IPS DF 6.9 (cell line): Measurements from ENCODE around the gene SREK1IP1.

Experiments used
- DNase-seq: peaks from one replicate; pipeline ENCODE4 v3.0.0-alpha.2; 2013; ENCODE audit warnings: low read depth, low spot score
- H3K27ac ChIP-seq: one replicate; pipeline ENCODE4 v1.5.1; 2013; ENCODE audit warnings: low read length, control low read depth
- H3K27me3 ChIP-seq: 2 replicates; pipeline ENCODE4 v1.6.1; 2013; ENCODE audit warnings: mild to moderate bottlenecking, low read length; ENCODE audit not compliant: control insufficient read depth, insufficient read depth
- H3K36me3 ChIP-seq: 2 replicates; pipeline ENCODE4 v1.6.1; 2013; ENCODE audit warnings: low read length; ENCODE audit not compliant: control insufficient read depth, insufficient read depth
- H3K4me1 ChIP-seq: 2 replicates; pipeline ENCODE4 v1.6.1; 2013; ENCODE audit warnings: low read length; ENCODE audit not compliant: control insufficient read depth, insufficient read depth
- H3K4me3 ChIP-seq: 2 replicates; pipeline ENCODE4 v1.5.1; 2013; ENCODE audit warnings: mild to moderate bottlenecking, low read length
- H3K9me3 ChIP-seq: 2 replicates; pipeline ENCODE4 v1.6.1; 2013; ENCODE audit warnings: low read length, inconsistent platforms; ENCODE audit not compliant: control insufficient read depth, insufficient read depth
- WGBS: extraction: QIAGEN DNeasy Blood & Tissue Kit; methylation state at CpG from one replicate; pipeline ENCODE4 v1.1.7; 2013; ENCODE audit warnings: mixed read lengths, missing lambda C conversion rate; ENCODE audit not compliant: insufficient read length, insufficient coverage; 5-methylcytosine and 5-hydroxymethylcytosine counted together

SREK1IP1 gene

GRCh38 chr5:64690104-64690416, 78.4 kb downstream of the SREK1IP1 start:
- Histone ChIP-seq H3K27me3 (no peaks in the 10 kb centered on the region; the same call in 1 of the 2 replicates), H3K4me1 (no peaks in the 10 kb centered on the region; the same call in 1 of the 2 replicates), H3K9me3 (no peaks in the 10 kb centered on the region), H3K27ac (no peak overlapping the region), H3K36me3 (no peaks in the 10 kb centered on the region), H3K4me3 (peak overlapping the region; percentile 54; the same call in 1 of the 2 replicates)
- no peak for DNase-seq
- WGBS = no CpG with 5 or more reads among the region's 9 CpGs

GRCh38 chr5:64688965-64689364, 79.5 kb downstream of the SREK1IP1 start:
- Histone ChIP-seq H3K27ac (no peak overlapping the region), H3K4me3 (no peak overlapping the region), H3K9me3 (no peaks in the 10 kb centered on the region), H3K36me3 (no peaks in the 10 kb centered on the region), H3K4me1 (no peaks in the 10 kb centered on the region; the same call in 1 of the 2 replicates), H3K27me3 (no peaks in the 10 kb centered on the region; the same call in 1 of the 2 replicates)
- WGBS = no CpG with 5 or more reads among the region's 3 CpGs
- no peak for DNase-seq

GRCh38 chr5:64688391-64688790, 80.1 kb downstream of the SREK1IP1 start:
- Histone ChIP-seq H3K27me3 (no peaks in the 10 kb centered on the region; the same call in 1 of the 2 replicates), H3K4me3 (no peak overlapping the region), H3K4me1 (no peaks in the 10 kb centered on the region; the same call in 1 of the 2 replicates), H3K36me3 (no peaks in the 10 kb centered on the region), H3K27ac (no peak overlapping the region), H3K9me3 (no peaks in the 10 kb centered on the region)
- WGBS = no CpG with 5 or more reads among the region's 3 CpGs
- no peak for DNase-seq

- WGBS = no CpG with 5 or more reads among the region's 5 CpGs
- H3K27me3 ChIP-seq = no peaks in the 10 kb centered on the region; the same call in 1 of the 2 replicates
- H3K4me1 ChIP-seq = no peaks in the 10 kb centered on the region; the same call in 1 of the 2 replicates
- no peaks in the 10 kb centered on the region for H3K36me3 ChIP-seq
- H3K9me3 ChIP-seq = no peaks in the 10 kb centered on the region
- no peak for DNase-seq
- no peak overlapping the region for H3K4me3 ChIP-seq
- no peak overlapping the region for H3K27ac ChIP-seq
Measured at GRCh38 chr5:64685866-64686265, 82.6 kb downstream of the SREK1IP1 start.

- H3K27ac ChIP-seq = no peak overlapping the region
- H3K4me1 ChIP-seq = no peaks in the 10 kb centered on the region
- WGBS = no CpG with 5 or more reads among the region's 7 CpGs
- no peaks in the 10 kb centered on the region for H3K27me3 ChIP-seq
- H3K4me3 ChIP-seq = no peak overlapping the region
- no peaks in the 10 kb centered on the region for H3K9me3 ChIP-seq
- no peaks in the 10 kb centered on the region for H3K36me3 ChIP-seq
- DNase-seq = no peak
Measured at GRCh38 chr5:64682608-64683007, 85.9 kb downstream of the SREK1IP1 start.

GRCh38 chr5:64680289-64680688, 88.2 kb downstream of the SREK1IP1 start:
- Histone ChIP-seq H3K4me1 (no peaks in the 10 kb centered on the region), H3K4me3 (no peak overlapping the region), H3K36me3 (no peaks in the 10 kb centered on the region), H3K27ac (no peak overlapping the region), H3K27me3 (no peaks in the 10 kb centered on the region), H3K9me3 (no peaks in the 10 kb centered on the region)
- WGBS = no CpG with 5 or more reads among the region's 4 CpGs
- DNase-seq = no peak

- Histone ChIP-seq H3K27me3 (no peaks in the 10 kb centered on the region), H3K4me3 (no peak overlapping the region), H3K4me1 (no peaks in the 10 kb centered on the region), H3K27ac (no peak overlapping the region), H3K36me3 (no peaks in the 10 kb centered on the region), H3K9me3 (no peaks in the 10 kb centered on the region)
- no peak for DNase-seq
- no CpG with 5 or more reads among the region's 5 CpGs for WGBS
Measured at GRCh38 chr5:64678374-64678773, 90.1 kb downstream of the SREK1IP1 start.

GRCh38 chr5:64671678-64672077, 96.8 kb downstream of the SREK1IP1 start:
- WGBS = no CpG with 5 or more reads among the region's 3 CpGs
- no peak for DNase-seq
- H3K27ac ChIP-seq = no peak overlapping the region
- no peaks in the 10 kb centered on the region for H3K9me3 ChIP-seq
- no peaks in the 10 kb centered on the region for H3K27me3 ChIP-seq
- no peaks in the 10 kb centered on the region for H3K4me1 ChIP-seq
- H3K36me3 ChIP-seq = no peaks in the 10 kb centered on the region
- H3K4me3 ChIP-seq = no peak overlapping the region

GRCh38 chr5:64670277-64670676, 98.2 kb downstream of the SREK1IP1 start:
- Histone ChIP-seq H3K4me3 (no peak overlapping the region), H3K27me3 (no peaks in the 10 kb centered on the region), H3K4me1 (no peaks in the 10 kb centered on the region), H3K36me3 (no peaks in the 10 kb centered on the region), H3K9me3 (no peaks in the 10 kb centered on the region), H3K27ac (no peak overlapping the region)
- WGBS = no CpG with 5 or more reads among the region's 1 CpG
- DNase-seq = no peak
